Suprapubic skin (tissue), 3 donors: Measurements from ENCODE around the gene SMC6.

ENCODE experiments used
- CTCF ChIP-seq, 2 donors: fragments of 200-600 bp in 1 of 2; fragments of 450-650 bp in 1 of 2; sonication (generic) in 1 of 2; IDR thresholded peaks; one replicate each; pipeline ENCODE4 v1.5.1; 2016 to 2019; ENCODE audit warnings: antibody characterized with exemption in 2 of 2, mild to moderate bottlenecking in 1 of 2, moderate library complexity in 1 of 2
- EP300 ChIP-seq: sonication (generic); formaldehyde crosslinking; IDR thresholded peaks from one replicate; pipeline ENCODE4 v1.6.1; 2017; ENCODE audit warnings: antibody characterized with exemption
- POLR2A ChIP-seq, 2 donors: fragments of 450-650 bp; IDR thresholded peaks; one replicate each; pipeline ENCODE4 v1.6.1; 2017; ENCODE audit warnings: antibody characterized with exemption in 2 of 2, mild to moderate bottlenecking in 2 of 2, moderate library complexity in 2 of 2

GRCh38 chr2:17799301-17800120, 45.9 kb upstream of the SMC6 start:
- no peak for TF ChIP-seq CTCF (IDR thresholded peaks at IDR 0.05)
- no peak for TF ChIP-seq POLR2A (IDR thresholded peaks at IDR 0.05)
- no peak for TF ChIP-seq EP300
